Renal cortex interstitium (tissue), 11 donors: ENCODE measurements around the gene FOXE1. TPM values are rescaled to one million over a fixed set of nuclear protein-coding genes. Genes with fewer than 3 reads are reported as not detected.

Source experiments
- DNase-seq, 11 donors: peaks; one replicate each; pipeline ENCODE4 v3.0.0-alpha.2; 2013; ENCODE audit warnings: low read depth in 9 of 11, low spot score in 4 of 11; ENCODE audit errors: extremely low read depth in 1 of 11
- polyA plus RNA-seq, 3 donors: library from polyadenylated mRNA; unstranded; fragments of 120-200 nt; gene quantifications; one replicate each; pipeline ENCODE4 v1.2.1, GENCODE V29; 2013; ENCODE audit not compliant: insufficient read length in 3 of 3

Gene FOXE1
- polyA plus RNA-seq, 3 donors = 0.06 TPM; not detected in 2

DNA sequence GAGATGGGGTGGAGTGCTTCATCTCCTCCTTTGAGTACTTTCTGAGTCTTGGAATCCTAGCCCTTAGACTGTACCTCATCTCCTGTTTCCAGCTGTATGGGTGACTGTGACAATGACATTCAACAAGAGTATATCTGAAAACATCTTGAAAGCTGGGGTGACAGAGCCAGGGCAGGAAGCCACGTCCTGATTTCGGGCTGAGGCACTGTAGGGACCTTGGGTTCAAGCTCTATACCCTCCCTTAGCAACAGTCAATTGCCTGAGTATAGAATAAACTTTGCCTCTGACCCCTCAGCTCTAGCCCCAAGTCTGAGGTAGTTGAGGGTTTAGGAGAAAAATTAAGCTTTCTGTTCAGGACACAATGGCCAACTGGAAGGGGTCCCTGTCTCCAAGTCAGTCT is 6.3 kb downstream of the FOXE1 start:
- DNase-seq = no peak

DNA sequence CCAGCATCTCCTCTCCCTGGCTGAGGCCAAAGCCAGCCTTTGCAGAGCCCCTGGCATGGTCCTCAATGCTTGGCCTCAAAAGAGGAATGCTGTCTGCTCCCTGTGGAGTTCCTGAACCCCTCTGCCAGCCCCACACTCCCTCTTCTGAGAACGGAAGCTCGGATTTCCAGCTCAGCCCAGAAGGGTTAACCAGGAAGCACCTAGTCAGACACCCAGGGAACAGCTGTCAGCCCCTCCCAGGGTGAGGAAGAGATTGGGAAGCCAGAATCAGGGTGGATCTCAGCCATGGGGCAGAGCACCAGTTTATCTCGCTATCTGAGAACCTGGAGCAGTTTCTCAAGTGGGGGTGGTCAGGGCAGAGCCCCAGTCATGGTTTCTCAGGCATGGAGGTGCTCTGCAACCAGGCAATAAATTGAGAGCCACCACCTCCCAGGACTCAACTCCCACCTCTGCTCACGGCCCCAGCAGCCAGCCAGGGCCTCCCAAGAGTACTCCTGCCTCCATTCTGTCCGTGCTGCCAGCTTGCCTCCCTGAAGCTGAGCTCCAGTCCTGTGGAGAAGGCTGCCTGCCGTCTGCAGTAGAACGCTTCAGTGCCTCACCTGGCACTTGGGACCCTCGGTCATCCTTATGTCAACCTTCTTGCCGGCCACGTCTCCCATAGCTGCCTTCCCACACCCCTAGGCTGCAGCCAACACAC is 7.6 kb downstream of the FOXE1 start:
- no peak for DNase-seq

DNA sequence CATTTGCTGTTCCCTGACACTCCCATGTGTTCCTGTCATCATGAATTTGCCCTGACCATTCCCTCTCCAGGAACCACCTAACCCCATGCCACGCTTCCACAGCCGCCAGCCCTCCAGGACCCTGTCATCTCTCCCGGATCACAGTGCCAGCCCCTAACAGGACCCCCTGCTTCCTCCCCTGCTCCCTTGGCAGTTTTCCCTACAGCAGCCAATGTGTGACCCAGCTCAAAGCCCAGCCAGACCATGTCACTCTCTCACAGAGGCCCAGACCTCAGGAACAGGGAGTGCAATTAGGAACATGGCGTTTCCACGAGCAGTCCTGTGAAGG is 8.1 kb downstream of the FOXE1 start:
- DNase-seq = no peak

DNA sequence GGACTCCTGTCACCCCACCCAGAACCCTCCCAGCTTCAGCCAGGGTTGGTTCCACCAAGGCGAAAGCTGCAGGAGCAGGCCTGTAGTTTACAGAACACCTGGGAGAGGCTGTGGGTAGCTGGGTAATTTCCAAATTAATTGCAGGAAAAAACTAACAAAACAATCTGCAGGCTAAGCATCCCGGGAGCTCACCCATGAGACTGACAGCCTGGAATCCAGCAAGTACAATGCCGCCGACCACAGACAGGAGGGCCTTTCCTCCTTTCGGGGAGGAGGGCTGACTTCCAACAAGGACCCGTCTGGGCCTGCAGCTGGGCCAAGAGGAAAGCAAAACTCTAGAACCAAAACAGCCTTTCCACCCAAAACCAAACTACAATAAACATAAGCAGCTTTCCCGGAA is 10.3 kb downstream of the FOXE1 start:
- no peak for DNase-seq

DNA sequence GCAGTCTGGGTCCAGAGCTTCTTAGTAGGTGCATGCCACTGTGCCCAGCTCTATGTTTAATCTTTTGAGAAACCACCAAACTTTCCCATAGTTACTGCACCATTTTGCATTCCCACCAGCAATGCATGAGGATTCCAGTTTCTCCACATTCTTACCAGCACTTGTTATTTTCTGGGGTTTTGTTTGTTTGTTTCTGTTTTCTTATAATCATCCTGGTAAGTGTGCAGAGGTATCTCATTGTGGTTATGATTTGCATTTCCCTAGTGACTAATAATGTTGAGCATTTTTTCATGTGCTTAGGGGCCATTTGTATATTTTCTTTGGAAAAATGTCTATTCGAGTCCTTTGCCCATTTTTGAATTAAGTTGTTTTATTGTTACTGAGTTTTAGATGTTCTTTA is 11.4 kb downstream of the FOXE1 start:
- no peak for DNase-seq

DNA sequence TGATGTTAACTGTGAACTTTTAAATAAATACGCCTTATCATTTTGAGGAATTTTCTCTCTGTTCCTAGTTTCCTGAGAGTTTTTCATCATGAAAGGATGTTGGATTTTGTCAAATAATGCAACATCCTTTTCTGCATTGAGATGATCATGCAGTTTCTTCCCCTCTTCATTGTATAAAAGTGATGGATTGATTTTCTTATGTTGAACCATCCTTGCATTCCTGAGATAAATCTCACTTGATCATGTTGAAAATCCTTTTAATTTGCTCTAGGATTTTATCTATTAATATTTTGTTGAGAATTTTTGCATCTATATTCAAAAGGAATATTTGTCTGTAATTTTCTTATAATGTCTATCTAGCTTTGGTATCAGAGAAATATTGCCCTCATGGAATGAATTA is 13.3 kb downstream of the FOXE1 start:
- DNase-seq = no peak

DNA sequence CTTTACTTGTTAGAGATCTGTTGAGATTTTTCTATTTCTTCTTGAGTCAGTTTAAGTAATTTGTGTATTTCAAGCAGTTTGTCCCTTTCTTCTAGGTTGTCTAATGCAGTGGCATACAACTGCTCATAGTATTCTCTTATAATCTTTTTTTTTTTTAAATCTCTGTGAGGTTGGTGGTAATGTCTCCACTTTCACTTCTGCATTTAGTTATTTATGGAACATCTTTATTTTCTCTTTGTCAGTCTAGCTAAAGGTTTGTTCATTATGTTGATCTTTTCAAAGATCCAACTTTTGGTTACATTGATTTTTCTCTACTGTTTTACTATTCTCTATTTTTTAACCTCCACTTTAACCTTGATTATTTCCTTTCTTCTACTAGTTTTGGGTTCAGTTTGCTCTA is 13.8 kb downstream of the FOXE1 start:
- DNase-seq = no peak

DNA sequence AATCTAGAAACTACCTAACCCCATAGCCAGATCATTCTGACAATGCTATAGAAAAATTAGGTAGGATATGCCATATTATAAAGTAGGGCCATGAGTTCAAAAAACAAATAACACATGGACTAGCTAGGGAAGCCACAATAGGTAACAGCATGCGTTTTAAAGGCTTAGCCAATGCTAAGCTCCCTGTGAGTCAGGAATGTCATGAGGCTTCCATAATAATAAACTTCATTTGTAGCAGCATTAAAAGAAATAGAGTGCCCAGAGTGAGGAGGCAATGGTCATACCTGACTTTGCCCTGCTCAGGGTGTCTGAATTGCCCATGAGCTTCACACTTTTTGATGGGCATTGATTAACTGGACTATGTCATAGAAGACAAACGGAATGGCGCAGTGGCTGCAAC is 15.8 kb downstream of the FOXE1 start:
- DNase-seq = no peak

DNA sequence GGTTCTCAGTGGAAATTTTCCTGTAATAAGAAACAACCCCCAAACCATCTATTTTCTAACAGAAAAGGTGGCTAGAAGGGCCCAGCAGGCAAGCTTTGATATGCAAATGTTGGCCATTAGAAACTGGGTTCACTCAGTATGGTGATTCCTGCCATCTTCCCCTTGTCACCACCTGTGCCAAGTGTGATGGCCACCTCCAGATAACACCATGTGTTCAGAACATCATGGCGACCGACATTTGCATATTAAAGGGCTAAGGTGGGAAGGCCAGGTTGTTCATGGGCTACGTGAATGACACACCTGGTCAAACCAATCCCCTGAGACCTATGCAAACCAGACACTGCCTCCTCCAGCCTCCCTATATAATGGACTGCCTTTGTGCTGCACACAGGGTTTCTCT is 20.4 kb downstream of the FOXE1 start:
- DNase-seq = no peak

DNA sequence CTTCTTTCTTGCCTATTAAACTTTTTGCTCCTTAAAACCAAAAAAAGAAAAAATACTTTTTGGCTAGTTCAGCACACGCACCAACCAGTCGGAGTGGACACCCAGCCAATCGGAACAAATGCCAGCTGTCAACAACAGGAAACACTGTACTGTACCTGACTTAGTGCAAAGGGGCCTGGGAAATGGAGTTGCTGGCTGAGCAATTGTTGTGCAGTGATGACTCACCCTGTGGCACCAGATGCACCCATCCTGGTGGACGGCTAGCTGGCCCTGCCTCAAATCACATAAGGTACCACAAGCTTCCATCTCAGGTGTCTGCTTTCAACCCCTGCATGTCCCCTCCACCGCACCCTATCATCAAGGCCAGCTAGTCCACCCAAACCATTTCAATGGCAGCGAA is 20.9 kb downstream of the FOXE1 start:
- no peak for DNase-seq

DNA sequence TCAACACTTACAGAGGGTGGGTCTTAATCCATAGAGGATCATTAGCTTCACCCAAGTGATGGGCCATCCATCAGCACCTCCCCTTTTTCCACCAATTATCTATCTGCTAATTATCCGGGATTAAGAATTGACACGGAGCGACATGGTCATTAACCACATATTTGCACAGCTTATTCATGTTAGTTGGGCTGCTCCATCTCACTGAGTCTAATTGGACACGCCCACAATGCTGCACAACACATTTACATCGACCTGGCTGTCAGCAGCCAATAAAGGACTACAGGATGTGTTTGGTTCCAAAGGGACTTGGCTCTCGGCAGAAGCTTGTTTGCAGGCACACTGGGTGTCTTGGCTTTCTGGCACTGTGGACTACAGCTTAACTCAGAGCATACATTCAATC is 21.6 kb downstream of the FOXE1 start:
- DNase-seq = no peak

DNA sequence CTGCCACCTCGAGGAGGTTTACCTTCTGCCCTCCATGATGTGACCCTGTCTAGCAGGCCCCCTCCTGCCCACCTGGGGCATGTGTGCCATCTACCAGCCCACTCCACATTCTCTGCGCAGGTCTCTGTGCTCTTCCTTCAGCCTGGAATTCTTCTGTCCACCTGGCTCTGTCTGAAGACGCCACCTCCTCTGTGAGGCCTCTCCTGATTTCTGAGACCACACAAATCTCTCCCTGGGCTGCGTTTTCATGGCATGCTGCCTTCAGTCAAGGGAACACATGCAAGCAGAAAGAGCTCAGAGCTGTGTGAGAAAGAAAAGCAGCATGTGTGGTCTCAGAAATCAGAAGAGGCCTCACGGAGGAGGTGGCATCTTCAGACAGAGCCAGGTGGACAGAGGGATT is 22.1 kb downstream of the FOXE1 start:
- no peak for DNase-seq

DNA sequence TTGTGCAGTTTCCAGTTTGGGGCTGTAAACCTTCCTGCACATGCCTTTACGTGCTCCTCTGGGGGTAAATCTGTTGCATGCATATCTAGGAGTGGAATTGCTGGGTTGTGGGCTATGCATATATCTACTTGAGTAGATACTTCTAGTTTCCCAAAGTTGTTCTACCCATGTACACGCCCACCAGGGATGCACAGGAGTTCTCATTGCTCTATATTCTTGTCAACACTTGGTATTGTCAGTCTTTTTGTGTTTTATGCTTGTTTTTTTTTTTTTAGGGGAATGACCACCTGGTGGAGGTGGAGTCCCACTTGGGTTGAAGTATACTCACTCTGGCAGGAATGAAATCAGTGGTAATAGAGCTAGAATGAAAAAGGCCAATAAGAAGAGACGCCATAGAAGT is 23.0 kb downstream of the FOXE1 start:
- DNase-seq = no peak

DNA sequence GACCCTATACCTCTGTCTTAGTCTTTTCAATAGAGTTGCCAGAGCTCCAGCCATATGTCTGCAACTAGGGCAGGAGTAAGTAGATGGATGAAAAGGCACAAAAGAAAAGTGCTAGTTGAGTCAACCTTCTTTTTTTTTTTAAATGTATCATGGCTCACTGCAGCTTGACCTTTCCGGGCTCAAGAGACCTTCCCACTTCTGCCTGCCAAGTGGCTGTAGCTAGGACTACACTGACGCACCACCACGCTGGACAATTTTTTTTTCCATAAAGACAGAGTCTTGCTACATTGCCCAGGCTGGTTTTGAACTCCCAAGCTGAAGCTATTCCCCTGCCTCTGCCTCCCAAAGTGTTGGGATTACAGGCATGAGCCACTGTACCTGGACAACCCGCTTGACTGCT is 27.3 kb downstream of the FOXE1 start:
- DNase-seq = no peak

DNA sequence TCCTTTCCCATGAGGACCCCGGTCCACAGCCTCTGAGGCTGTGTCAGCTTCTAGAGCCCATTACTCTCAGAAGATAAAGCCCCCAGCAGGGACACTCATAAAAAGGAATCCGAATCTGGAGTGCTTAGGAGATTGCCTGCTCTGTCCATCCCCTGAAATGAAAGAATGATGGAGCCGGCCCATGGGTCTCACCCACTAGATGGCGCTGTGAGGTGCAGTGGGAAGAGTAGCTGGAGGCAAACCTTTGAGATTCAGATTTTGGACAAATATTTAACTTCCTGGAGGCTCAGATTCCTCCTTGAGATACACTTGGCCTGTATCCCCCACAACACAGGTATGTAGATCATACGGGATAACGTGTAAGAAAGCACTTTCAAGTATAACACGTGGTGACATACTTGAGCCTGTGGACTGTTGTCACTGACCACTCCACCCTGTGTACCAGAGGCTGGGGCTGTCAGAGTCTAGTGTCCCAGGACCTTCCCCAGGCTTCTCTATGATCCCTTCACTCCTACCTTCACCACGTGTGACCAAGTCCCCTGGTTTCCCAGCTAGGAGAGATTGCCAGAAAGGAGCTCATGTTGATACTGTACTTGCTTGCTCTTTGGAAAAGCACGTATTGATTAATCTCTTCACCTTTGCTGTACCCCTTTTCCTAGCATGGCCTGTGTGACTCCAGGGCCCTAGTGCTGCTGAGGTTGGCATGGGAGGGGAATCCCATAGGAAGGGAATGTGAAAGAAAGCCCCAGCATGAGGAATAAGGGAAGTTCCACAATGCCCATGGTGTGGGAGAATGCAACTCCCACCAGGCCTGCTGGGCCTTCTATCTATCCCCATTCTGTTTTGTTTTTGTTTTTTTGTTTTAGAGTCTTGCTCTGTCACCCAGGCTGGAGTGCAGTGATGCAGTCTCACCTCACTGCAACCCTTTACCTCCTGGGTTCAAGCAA is 37.2 kb downstream of the FOXE1 start:
- no peak for DNase-seq

DNA sequence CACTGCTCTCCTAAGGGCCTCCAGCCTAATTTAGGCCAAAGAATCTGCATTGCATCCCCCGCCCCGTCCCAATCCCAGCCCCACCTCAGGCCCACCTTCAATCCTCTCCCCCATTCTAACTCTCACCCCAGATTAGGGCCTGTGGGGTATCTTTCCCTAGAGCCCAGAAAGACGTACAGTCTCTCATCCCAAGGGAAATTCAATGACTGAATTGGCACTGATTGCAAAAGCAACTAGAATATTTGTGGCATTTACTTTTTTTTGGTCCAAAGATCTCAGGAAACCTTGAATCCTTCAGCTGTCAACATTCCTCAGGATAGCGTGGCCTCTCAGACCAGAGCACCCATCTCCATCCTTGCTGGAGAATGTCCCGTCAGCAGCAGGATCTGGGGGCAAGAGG is 38.7 kb downstream of the FOXE1 start:
- no peak for DNase-seq

DNA sequence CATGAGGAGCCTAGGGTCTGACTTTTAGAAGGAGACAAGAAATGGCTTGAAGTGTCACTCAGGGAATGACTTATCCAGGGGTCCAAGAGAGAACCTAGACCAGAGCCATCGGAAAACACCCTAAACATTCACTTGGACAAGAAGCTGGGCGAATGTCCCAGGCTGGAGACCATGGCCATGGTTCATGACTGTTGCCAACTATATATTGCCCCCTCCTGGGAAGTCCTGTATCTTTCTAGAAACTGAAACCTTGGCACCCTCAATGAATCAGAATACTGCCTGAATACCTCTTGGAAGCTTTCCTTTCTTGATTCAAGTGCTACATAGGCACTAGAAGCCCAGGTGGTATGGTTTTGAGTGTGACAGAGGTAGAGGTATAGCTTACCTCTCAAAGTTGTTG is 39.4 kb downstream of the FOXE1 start:
- DNase-seq = no peak

DNA sequence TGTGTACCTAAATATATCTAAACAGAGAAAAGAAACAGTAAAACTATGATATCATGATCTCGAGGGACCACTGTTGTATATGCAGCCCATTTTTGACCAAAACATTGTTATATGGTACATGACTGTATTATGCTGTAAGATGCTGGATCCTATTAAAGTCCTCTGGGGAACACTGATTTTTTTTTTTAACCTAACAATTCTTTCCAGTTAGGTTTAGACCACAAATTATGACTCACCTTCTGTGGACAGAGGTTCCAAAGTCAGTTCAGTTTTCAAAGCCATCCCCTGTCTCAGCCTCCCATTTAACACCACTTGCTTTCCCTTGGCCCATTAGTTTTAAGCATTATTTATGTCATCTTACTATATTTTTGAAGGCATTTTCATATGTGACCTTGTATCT is 42.2 kb downstream of the FOXE1 start:
- no peak for DNase-seq

DNA sequence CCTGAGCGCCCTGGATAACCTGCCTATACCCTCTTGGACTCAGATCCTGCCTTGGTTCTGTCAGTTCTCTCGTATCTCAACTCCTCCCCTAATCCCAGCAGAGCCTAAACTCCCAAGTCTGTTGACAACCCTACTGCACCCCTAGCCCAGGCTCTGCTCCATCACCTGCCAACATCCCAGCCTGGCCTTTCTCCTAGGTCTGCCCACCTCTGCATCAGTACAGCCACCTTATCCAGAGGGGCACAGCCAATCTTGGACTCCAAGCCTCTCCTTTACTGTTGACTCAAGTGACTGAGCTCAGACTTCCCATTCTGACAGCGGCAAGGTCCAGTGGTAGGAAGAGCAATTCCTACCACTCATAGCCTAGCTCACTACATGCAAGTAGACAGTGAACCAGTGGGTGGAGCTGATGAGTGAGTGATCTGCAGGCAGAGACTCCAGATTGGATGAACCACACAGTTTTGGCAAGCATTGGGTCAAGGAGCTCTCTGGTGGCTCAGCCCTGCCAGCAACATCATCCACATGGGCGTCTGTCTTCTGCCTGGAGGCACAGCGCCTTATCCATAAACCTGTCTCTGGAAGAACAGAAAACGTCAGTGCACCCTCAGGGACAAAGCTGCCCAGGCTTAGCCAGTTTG is 42.8 kb downstream of the FOXE1 start:
- no peak for DNase-seq

DNA sequence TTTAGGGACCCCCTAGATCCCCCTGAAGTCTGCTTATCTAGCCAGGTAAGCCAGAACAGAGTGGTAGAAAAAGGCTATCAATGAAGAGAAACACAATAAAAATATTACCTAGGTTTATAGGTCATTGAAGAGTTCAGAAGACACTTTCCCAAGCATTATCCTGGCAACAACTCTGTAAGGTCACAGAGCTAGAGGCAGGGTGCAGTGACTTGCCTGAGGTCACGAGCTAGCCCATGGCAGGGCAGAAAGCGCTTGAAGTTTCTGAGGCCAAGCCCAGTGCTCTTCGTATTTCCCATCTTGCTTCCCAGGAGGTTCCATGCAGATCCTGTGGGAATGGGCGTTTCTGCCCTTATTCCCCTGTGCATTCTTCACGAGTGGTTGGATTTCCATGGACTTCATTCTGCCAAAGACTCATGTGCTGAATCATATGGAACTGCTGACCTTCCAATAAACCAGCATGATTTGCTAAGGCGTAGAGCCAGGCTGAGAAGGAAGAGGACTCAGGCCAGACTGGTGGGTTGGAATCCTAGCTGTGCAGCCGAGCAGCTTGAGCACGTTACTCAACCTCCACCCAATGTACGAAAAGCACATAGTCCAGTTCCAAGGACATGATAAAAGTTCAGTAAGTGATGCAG is 47.2 kb downstream of the FOXE1 start:
- no peak for DNase-seq
